ENCODE data around the gene FGFR3.
A peak's percentile ranks its signal among the peaks of the same experiment; 100 is the strongest.

The FGFR3 gene

GRCh38 chr4:1792832-1793495, at the start of gene FGFR3:
Gene FGFR3 (plus strand): TSS chr4:1793293. CDS start chr4:1793935, 642 bp downstream.
- DNase-seq: peak; percentile 61

DNA sequence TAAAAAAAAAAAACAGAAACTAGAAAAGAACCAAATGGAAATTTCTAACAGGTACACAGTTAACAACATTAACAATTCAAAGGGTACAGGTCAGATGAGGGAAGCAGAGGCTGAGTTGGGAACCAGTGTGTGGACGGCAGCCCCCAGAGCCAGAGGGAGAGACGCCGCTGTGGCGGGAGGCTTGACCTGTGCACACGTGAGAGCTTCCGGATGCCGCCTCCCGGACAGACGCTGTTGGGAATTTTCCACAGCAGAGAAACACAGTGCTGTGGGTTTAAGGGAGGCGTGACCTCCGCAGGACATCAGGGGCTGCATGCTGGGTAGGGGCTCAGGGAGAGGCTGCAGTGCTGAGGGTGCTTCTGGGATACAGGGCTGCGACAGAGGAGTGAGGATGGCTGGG, 49.5 kb upstream of the FGFR3 start:
- DNase-seq: no peak

DNA sequence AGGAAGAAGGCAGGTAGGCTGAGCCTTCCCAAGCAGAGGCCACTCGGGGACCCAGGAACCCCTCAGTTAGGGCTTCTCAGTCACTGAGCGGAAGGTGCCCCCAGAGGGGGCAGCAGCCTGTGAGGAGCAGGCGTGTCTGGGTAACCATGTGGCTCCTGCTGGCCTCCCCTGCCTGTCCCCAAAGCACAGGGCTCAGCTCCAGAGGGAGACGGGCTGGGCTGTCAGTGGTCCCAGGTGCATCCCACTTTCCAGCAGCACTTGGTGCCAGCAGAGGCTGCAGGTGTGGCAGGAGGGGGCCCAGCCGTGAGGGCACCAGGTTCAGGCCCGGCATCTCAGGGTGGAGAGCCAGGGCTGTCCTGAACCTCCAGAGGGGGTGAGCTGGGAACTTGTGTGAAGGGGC, 49.1 kb upstream of the FGFR3 start:
- DNase-seq: no peak

GRCh38 chr4:1744552-1744951, 48.5 kb upstream of the FGFR3 start:
- no peak for DNase-seq

- DNase-seq: no peak
These were observed 47.9 kb upstream of the FGFR3 start for GRCh38 chr4:1745165-1745564.

DNA sequence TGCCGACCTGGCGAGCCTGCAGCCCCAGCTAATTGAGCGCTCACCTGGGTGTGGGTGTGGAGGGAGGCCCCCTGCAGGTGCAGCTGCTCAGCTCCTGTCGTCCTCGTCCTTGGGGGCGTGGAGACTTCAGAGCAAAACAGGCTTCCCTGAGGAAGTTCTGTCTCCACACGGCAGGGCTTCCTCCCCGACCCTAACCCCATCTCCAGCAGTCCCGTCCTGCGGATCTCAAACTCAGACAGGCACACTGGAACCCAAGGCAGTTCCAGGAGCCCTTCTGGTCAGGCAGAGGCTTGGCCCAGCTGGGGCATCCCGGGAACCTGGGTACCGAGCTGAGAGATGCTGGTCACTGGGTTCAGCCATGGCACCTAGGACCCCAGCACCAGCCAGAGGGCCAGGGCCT, 47.4 kb upstream of the FGFR3 start:
- DNase-seq: no peak

DNA sequence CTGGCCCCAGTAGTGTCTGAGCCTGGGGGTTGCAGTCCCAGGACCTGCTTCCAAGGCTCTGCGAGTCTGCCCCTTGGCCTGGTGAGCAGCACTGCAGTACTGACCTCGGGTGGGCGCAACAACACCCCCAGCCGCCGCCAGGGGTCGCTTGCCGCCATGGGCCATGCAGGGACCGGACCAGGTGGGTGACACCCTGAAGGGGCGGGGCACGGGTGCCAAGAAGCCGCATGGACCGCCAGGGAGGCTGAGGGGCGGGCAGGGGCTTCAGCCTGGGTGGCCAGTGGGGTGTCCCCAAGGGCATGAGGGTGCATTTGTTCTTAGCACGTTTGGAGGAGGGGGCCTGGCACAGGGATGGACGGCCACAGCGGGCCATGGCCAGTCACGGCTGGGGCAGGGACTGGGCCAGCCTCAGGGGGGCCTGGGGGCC, 46.8 kb upstream of the FGFR3 start:
- DNase-seq: peak; percentile 92

GRCh38 chr4:1746919-1747602, 46.0 kb upstream of the FGFR3 start:
- no peak for DNase-seq

- no peak for DNase-seq
These were observed 45.5 kb upstream of the FGFR3 start for GRCh38 chr4:1747603-1747967.

DNA sequence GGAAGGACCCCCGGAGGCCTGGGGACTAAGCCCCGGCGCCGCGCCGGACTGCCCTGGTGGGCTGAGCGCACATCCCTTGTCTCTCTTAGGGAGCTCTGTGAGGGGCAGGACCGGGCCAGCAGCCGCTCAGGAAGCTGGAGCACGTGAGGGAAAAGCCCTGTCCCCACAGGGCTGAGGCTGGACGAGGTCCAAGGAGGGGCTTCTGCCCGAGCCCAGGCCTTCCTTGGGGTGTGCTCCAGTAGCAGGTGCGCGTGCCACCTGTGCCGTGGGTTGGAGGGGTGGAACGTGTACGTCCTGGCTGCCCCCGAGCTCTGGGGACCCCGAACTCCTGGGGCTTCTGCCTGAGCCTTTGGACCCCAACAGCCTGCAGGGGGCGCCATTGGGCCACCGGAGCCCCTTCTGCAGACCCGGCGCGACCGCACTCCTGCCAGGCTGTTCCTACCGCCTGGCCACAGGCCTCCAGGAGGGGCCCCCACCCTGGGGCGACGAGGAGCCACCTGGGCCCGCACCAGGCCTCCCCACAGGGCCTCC, 44.6 kb upstream of the FGFR3 start:
- peak; percentile 90 for DNase-seq

DNA sequence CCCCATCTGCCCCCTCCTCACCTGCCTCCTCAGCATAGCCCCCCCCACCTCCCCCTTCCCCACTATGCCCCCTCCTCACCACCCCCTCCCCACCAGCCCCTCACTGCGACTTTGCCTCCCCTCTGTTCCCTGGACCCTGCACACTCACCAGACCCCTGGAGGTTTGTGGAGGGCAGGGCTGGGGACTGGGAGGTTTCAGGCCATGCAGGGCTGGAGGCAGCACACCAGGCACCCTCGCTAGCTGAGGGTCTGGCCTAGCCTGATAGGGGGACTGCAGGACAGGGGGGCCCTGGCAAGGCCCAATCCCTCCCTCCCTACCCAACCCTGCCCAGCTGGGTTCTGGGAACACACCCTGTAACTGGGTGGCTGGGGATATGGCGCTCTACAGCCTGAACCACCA, 43.7 kb upstream of the FGFR3 start:
- DNase-seq: no peak

- no peak for DNase-seq
These were observed 43.3 kb upstream of the FGFR3 start for GRCh38 chr4:1749826-1750225.

- DNase-seq: no peak
These were observed 42.5 kb upstream of the FGFR3 start for GRCh38 chr4:1750381-1751154.

- no peak for DNase-seq
These were observed 41.8 kb upstream of the FGFR3 start for GRCh38 chr4:1751155-1751918.

- DNase-seq: no peak
These were observed 41.2 kb upstream of the FGFR3 start for GRCh38 chr4:1751919-1752283.

- DNase-seq: no peak
These were observed 40.6 kb upstream of the FGFR3 start for GRCh38 chr4:1752284-1753041.

GRCh38 chr4:1753294-1753696, 39.8 kb upstream of the FGFR3 start:
- no peak for DNase-seq

- no peak for DNase-seq
These were observed 39.3 kb upstream of the FGFR3 start for GRCh38 chr4:1753697-1754311.

- DNase-seq: no peak
These were observed 38.8 kb upstream of the FGFR3 start for GRCh38 chr4:1754336-1754735.

GRCh38 chr4:1755297-1755696, 37.8 kb upstream of the FGFR3 start:
- no peak for DNase-seq

DNA sequence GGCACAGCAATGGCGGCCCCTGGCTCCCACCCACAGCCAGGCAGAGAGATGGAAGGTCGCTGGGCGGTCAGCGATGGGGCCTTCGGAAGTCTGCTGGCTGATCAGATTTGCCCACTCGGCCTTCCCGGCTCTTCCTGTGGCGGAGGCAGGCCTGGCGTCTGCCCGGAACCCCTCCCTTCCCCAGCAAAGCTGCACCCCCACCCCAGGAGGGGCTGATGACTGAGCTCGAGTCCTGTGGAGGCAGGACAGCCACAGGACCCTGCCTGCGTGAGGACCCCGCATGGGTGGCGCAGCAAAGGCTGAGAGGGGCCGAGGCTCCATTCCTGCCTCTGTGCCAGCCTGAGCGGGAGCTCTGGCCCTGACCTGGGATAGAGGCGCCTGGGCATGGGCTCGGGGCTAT, 37.0 kb upstream of the FGFR3 start:
- no peak for DNase-seq
